ENCODE data around the gene GFPT2.

- TF ChIP-seq USF2 (IDR thresholded peaks at IDR 0.05) (no peak), POLR2A (IDR thresholded peaks at IDR 0.05; ENCODE audit: low read length) (no peak), ELK1 (IDR thresholded peaks at IDR 0.05; ENCODE audit: low read depth, low read length) (no peak), CTCF (IDR thresholded peaks at IDR 0.05) (no peak), HOXA7 (CRISPR knock-in tag; IDR thresholded peaks at IDR 0.05) (no peak), CBX2 (IDR thresholded peaks at IDR 0.05; ENCODE audit: borderline replicate concordance, low read depth) (no peak), KDM1A (IDR thresholded peaks at IDR 0.05; ENCODE audit: low read depth) (no peak), CEBPB (IDR thresholded peaks at IDR 0.05) (no peak)
Measured at GRCh38 chr5:180253036-180253824, 99.9 kb downstream of the GFPT2 start.
